NT2/D1 (cell line): ENCODE results near the gene HENMT1.

Experiments used
- DNase-seq: peaks from one replicate; pipeline ENCODE4 v3.0.0-alpha.2; 2011; ENCODE audit warnings: low read depth, low spot score
- H3K27me3 ChIP-seq: 2 replicates; pipeline ENCODE4 v1.6.0; 2011; ENCODE audit warnings: mild to moderate bottlenecking; ENCODE audit not compliant: insufficient read length, insufficient read depth
- H3K36me3 ChIP-seq: 2 replicates; pipeline ENCODE4 v1.6.1; 2011; ENCODE audit warnings: mild to moderate bottlenecking, low read length, mixed read lengths; ENCODE audit not compliant: insufficient read depth, insufficient read length
- H3K4me1 ChIP-seq: 2 replicates; pipeline ENCODE4 v1.5.1; 2011; ENCODE audit not compliant: insufficient read depth, insufficient read length
- H3K4me3 ChIP-seq: 2 replicates; pipeline ENCODE4 v1.5.1; 2011; ENCODE audit warnings: low read depth; ENCODE audit not compliant: insufficient read length
- H3K9ac ChIP-seq: 2 replicates; pipeline ENCODE4 v1.6.0; 2011; ENCODE audit warnings: low read depth; ENCODE audit not compliant: insufficient read length
- H3K9me3 ChIP-seq: 2 replicates; pipeline ENCODE4 v1.5.1; 2011; ENCODE audit warnings: mild to moderate bottlenecking, low read length; ENCODE audit not compliant: insufficient read depth
- SUZ12 ChIP-seq: IDR thresholded peaks from 2 replicates; pipeline ENCODE4 v1.6.1; 2011; ENCODE audit not compliant: insufficient read length, insufficient read depth; ENCODE audit errors: extremely low read depth
- YY1 ChIP-seq: IDR thresholded peaks from 2 replicates; pipeline ENCODE4 v1.6.1; 2011; ENCODE audit not compliant: insufficient read length, insufficient read depth
- ZNF274 ChIP-seq: IDR thresholded peaks from 2 replicates; pipeline ENCODE4 v1.6.1; 2011; ENCODE audit warnings: mild to moderate bottlenecking, low read depth, low read length

HENMT1 gene

DNA sequence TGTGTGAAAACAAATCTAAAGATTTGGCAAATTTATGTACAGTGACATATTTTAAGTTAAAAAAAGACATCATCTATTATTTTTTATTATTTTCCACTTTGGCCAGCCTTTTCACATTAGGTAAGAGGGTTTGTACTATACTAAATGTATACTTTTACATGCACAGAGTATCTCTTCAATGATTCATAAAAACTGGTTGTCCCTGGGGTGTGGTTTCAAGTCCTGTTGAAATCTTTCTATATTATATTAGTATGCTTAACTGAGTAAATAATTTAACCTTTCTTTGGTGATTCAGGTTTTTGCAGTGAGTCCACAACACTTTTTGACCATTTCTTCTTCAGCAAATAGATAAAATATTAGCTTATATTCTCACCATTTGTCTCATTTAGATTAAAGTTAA is 55.3 kb downstream of the HENMT1 start:
- DNase-seq: no peak
- Histone ChIP-seq H3K9me3 (no peaks in the 10 kb centered on the region), H3K4me3 (no peak overlapping the region), H3K4me1 (no peaks in the 10 kb centered on the region), H3K36me3 (peaks cover 8% of the 10 kb centered on the region), H3K27me3 (no peaks in the 10 kb centered on the region), H3K9ac (no peak overlapping the region)
- TF ChIP-seq SUZ12: no peak
- no peak for TF ChIP-seq YY1
- TF ChIP-seq ZNF274: no peak

DNA sequence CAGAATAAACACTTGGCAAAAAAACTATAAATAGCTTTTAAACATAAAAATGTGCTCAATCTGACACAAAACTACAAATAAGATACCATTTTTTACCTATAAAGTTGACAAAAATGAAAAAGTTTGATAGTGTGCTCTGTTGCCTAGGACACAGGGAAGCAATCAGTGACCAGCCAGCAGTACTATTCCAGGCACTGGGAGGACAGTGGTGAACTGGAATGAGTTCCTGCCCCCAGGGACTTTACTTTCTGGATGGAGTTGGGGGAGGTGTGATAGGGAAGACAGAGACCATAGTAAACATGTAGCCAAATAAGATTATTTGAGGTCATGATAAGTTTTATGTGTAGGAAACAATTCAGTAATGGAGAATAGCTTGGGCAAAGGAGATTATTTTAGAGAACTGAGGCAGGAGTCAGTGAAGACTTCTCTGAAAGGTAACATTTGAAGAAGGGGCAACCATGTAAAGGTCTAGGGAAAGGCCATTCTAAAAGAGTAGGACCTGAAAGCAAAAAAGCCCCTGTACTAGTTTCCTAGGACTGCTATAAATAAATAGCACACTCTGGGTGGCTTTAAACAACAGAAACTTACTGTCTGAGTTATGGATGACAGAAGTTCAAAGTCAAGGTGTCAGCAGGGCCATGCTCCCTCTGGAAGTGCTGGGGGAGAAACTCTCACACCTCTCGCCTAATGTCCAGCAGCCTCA is 59.0 kb downstream of the HENMT1 start:
- H3K36me3 ChIP-seq: peaks cover 8% of the 10 kb centered on the region
- TF ChIP-seq ZNF274 (no peak), YY1 (no peak), SUZ12 (no peak)
- no peak for DNase-seq
- H3K4me3 ChIP-seq: no peak overlapping the region
- no peaks in the 10 kb centered on the region for H3K4me1 ChIP-seq
- no peaks in the 10 kb centered on the region for H3K27me3 ChIP-seq
- H3K9me3 ChIP-seq: no peaks in the 10 kb centered on the region
- no peak overlapping the region for H3K9ac ChIP-seq

DNA sequence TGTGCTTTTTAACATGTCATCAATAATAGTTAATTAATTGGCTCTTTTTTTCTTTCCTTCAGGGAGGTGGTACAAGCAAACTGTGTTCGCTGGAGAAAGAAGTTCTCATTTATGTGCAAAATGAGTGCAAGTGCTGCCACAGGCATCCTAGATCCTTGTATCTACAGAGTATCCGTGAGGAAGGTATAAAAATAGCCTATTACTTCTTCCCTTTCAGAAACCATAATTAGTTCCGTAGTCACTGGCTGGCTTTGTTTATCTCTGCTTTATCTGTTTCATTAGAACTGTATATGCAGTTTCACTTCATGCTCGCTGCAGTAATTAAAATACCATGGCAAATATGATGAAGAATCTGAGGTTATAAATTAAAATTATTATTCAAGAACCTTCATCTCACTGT is 60.4 kb downstream of the HENMT1 start:
- H3K4me3 ChIP-seq: no peak overlapping the region
- H3K27me3 ChIP-seq: no peaks in the 10 kb centered on the region
- H3K36me3 ChIP-seq: peaks cover 8% of the 10 kb centered on the region
- TF ChIP-seq ZNF274 (no peak), SUZ12 (no peak), YY1 (no peak)
- H3K9ac ChIP-seq: no peak overlapping the region
- no peak for DNase-seq
- no peaks in the 10 kb centered on the region for H3K9me3 ChIP-seq
- no peaks in the 10 kb centered on the region for H3K4me1 ChIP-seq

DNA sequence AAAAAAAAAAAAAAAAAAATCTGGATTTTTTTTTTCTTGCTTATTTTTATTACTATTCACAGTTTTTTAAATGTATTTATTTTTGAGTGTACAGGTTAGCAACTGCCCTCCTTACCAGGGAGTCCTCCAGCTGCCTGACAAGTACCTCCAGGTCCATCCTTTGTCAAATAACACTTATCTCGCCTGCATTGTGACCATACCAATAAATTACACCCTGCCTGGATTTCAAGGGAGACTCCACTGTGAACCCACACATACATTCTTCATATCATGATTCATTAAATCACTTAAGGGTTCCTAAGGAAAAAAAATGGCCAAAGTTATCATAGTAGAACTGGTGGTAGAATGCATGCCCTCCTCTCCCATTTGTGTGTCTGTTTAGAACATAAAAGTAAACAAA is 62.6 kb downstream of the HENMT1 start:
- H3K27me3 ChIP-seq: no peaks in the 10 kb centered on the region
- H3K4me3 ChIP-seq: no peak overlapping the region
- no peak overlapping the region for H3K9ac ChIP-seq
- DNase-seq: no peak
- TF ChIP-seq YY1 (no peak), SUZ12 (no peak), ZNF274 (no peak)
- peaks cover 8% of the 10 kb centered on the region for H3K36me3 ChIP-seq
- H3K9me3 ChIP-seq: no peaks in the 10 kb centered on the region
- no peaks in the 10 kb centered on the region for H3K4me1 ChIP-seq
